ENCODE measurements around the gene MLF1.

Gene MLF1

DNA sequence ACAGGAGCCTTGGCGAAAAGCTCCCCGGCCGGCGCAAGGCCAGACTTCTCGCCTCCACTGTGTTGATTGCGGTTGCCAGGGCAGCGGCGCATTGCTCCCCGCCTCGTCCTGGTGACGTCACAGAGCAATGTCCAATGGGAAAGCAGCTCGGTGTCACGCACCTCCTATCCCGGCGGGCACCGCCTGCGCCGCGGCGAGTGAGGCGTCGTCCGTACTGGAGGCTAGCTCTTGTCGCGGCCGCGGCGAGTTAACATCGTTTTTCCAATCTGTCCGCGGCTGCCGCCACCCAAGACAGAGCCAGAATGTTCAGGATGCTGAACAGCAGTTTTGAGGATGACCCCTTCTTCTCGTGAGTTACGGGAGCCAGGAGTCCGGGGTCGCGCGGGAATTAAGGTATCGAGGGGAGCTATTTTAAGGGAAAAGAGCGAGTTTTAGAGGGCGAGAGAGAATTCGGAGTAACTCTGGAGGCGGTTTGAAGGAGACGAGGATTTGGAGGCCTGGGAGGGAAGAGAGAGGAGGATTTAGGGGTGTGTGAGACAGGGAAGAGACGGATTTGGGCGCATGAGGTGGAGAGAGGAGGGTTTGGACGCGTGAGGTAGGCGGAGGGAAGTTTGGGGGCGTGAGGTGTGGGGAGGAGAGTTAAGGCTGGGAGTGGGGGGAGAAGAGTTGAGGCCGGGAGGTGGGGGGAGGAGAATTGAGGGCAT, at the start of gene MLF1:
MLF1 (plus strand) TSS at position 196 of the 704 bp plus-strand sequence; CDS start at position 303, 107 bp downstream.
- Histone ChIP-seq H3K4me3 (ENCODE audit: low read depth, low read length) (peak within 1 kb of the TSS; percentile 59), H3K36me3 (no peaks in the 10 kb centered on the region), H3K27me3 (ENCODE audit: insufficient read depth, low read depth, severe bottlenecking) (no peaks in the 10 kb centered on the region), H3K27ac (peak within 1 kb of the TSS; percentile 60), H3K9me3 (ENCODE audit: severe bottlenecking) (no peaks in the 10 kb centered on the region)
- peak; percentile 96 for DNase-seq
- TF ChIP-seq, protein P1, sequence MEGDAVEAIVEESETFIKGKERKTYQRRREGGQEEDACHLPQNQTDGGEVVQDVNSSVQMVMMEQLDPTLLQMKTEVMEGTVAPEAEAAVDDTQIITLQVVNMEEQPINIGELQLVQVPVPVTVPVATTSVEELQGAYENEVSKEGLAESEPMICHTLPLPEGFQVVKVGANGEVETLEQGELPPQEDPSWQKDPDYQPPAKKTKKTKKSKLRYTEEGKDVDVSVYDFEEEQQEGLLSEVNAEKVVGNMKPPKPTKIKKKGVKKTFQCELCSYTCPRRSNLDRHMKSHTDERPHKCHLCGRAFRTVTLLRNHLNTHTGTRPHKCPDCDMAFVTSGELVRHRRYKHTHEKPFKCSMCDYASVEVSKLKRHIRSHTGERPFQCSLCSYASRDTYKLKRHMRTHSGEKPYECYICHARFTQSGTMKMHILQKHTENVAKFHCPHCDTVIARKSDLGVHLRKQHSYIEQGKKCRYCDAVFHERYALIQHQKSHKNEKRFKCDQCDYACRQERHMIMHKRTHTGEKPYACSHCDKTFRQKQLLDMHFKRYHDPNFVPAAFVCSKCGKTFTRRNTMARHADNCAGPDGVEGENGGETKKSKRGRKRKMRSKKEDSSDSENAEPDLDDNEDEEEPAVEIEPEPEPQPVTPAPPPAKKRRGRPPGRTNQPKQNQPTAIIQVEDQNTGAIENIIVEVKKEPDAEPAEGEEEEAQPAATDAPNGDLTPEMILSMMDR (IDR thresholded peaks at IDR 0.05; ENCODE audit: low read depth, low read length): no peak

- no peak for DNase-seq
- Histone ChIP-seq H3K36me3 (no peaks in the 10 kb centered on the region), H3K27me3 (ENCODE audit: insufficient read depth, low read depth, severe bottlenecking) (no peaks in the 10 kb centered on the region), H3K4me3 (ENCODE audit: low read depth, low read length) (no peak overlapping the region), H3K9me3 (ENCODE audit: severe bottlenecking) (no peaks in the 10 kb centered on the region), H3K27ac (no peak overlapping the region)
- TF ChIP-seq, protein P1 (IDR thresholded peaks at IDR 0.05; ENCODE audit: low read depth, low read length): no peak
Observed at GRCh38 chr3:158522221-158523136, 48.5 kb upstream of the MLF1 start.

GRCh38 chr3:158528076-158528674, 42.8 kb upstream of the MLF1 start:
- Histone ChIP-seq H3K4me3 (ENCODE audit: low read depth, low read length) (no peak overlapping the region), H3K27ac (no peak overlapping the region), H3K27me3 (ENCODE audit: insufficient read depth, low read depth, severe bottlenecking) (no peaks in the 10 kb centered on the region), H3K9me3 (ENCODE audit: severe bottlenecking) (no peaks in the 10 kb centered on the region), H3K36me3 (no peaks in the 10 kb centered on the region)
- no peak for DNase-seq
- TF ChIP-seq, protein P1 (IDR thresholded peaks at IDR 0.05; ENCODE audit: low read depth, low read length): no peak

GRCh38 chr3:158531334-158531733, 39.7 kb upstream of the MLF1 start:
- no peak overlapping the region for H3K27ac ChIP-seq
- no peaks in the 10 kb centered on the region for H3K27me3 ChIP-seq (ENCODE audit: insufficient read depth, low read depth, severe bottlenecking)
- no peaks in the 10 kb centered on the region for H3K36me3 ChIP-seq
- no peak for DNase-seq
- TF ChIP-seq, protein P1 (IDR thresholded peaks at IDR 0.05; ENCODE audit: low read depth, low read length): no peak
- H3K4me3 ChIP-seq (ENCODE audit: low read depth, low read length): no peak overlapping the region
- H3K9me3 ChIP-seq (ENCODE audit: severe bottlenecking): no peaks in the 10 kb centered on the region

DNA sequence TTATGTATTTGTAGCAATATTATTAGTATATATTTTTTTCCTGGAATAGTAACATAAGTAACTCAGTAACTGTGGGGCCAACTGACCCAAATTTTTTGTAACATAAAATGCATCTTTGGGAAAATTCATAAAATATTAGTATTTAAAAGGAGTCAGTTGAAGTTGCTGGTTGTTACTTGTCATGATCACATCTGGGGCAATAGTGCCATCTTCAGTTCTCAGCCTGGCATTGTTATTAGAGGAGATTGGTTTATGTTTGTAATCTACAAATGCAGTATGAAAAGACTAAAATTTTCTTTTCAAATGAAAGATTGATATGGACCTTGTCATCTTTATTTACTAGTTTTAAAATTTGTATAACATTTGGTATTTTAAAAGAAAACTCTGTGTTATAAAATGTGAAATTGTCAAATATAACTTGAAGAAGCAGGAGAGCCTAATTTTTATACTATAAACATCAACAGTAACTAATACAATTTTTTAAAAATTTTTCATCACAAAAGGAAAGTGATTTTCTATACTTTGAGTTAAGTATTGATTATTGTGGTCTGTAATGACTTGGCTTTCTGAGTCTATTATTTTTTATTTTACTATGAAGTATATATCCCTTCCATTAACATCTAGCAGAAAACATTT, 38.8 kb upstream of the MLF1 start:
- no peak for DNase-seq
- H3K27me3 ChIP-seq (ENCODE audit: insufficient read depth, low read depth, severe bottlenecking): no peaks in the 10 kb centered on the region
- no peak overlapping the region for H3K4me3 ChIP-seq (ENCODE audit: low read depth, low read length)

More for the DNA sequence above, 38.8 kb upstream of the MLF1 start:
- no peaks in the 10 kb centered on the region for H3K36me3 ChIP-seq
- no peaks in the 10 kb centered on the region for H3K9me3 ChIP-seq (ENCODE audit: severe bottlenecking)
- no peak overlapping the region for H3K27ac ChIP-seq
- TF ChIP-seq, protein P1 (IDR thresholded peaks at IDR 0.05; ENCODE audit: low read depth, low read length): peak; percentile 37; the same call in 1 of the 2 replicates
